Articular chondrocyte of knee joint (primary cell): Measurements from ENCODE around the gene KIF24. TPM values are rescaled to one million over a fixed set of nuclear protein-coding genes. Genes with fewer than 3 reads are reported as not detected.

Experiments used
- small RNA-seq: library from RNA; depleted of rRNA; stranded (forward); fragments of <200 nt; gene quantifications from one replicate; pipeline ENCODE3, GENCODE V24; 2012
- total RNA-seq: library from RNA; depleted of rRNA; stranded (reverse); fragments of >200 nt; gene quantifications from 2 replicates; pipeline ENCODE4 v1.2.3, GENCODE V29; 2012

KIF24 gene, protein sequence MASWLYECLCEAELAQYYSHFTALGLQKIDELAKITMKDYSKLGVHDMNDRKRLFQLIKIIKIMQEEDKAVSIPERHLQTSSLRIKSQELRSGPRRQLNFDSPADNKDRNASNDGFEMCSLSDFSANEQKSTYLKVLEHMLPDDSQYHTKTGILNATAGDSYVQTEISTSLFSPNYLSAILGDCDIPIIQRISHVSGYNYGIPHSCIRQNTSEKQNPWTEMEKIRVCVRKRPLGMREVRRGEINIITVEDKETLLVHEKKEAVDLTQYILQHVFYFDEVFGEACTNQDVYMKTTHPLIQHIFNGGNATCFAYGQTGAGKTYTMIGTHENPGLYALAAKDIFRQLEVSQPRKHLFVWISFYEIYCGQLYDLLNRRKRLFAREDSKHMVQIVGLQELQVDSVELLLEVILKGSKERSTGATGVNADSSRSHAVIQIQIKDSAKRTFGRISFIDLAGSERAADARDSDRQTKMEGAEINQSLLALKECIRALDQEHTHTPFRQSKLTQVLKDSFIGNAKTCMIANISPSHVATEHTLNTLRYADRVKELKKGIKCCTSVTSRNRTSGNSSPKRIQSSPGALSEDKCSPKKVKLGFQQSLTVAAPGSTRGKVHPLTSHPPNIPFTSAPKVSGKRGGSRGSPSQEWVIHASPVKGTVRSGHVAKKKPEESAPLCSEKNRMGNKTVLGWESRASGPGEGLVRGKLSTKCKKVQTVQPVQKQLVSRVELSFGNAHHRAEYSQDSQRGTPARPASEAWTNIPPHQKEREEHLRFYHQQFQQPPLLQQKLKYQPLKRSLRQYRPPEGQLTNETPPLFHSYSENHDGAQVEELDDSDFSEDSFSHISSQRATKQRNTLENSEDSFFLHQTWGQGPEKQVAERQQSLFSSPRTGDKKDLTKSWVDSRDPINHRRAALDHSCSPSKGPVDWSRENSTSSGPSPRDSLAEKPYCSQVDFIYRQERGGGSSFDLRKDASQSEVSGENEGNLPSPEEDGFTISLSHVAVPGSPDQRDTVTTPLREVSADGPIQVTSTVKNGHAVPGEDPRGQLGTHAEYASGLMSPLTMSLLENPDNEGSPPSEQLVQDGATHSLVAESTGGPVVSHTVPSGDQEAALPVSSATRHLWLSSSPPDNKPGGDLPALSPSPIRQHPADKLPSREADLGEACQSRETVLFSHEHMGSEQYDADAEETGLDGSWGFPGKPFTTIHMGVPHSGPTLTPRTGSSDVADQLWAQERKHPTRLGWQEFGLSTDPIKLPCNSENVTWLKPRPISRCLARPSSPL (N-terminal part only)
- 2.1 and 2.8 TPM in 2 replicates for total RNA-seq

DNA sequence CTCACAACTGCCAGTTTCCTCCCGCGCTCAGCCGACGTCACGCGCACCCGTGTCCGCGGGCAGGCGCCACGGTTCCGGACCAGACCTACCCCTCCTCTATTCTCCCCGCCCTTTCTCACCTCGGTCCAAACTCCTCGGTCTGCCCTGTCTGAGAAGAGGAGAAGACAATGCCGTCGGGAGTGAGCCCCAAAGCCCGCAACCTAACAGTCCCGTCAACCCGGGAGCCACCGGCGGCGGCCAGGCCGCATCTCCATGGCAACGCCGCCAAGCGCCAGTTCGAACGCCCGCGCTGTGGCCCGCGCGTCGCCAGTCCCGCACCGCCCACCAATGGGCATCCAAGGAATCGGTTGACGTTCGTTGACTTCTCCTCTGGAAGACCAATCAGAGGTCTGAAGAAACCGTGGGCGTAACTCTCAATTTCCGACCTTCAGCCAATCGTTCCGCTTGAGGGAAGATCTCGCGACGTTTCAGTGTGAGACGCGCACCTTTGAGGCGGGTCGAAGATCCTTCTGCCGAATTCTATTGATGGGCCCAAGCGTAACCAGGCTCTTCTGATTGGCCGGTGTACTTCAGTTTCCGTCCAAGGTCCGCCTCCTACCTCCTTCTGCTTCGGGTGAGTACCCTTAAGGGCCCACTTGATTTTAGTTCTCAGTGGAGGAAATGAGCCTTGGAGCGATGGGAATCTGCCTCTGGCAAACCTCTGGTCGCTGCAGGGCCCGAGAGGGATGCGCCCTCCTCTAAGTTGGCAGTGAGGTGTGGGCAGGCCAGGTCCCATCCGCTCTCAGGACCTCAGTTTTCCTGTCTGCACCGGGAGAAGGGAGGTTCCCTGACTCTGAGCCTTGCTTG lies at the start of gene KIF24, which contains the start of gene NUDT2:
TSS of gene KIF24 (minus strand) at position 282 of the 846 bp plus-strand sequence. CDS start 17,922 bp downstream, outside the sequence.
TSS of gene NUDT2 (plus strand) at position 583 of the 846 bp plus-strand sequence. CDS start 9,471 bp downstream, outside the sequence.

DNA sequence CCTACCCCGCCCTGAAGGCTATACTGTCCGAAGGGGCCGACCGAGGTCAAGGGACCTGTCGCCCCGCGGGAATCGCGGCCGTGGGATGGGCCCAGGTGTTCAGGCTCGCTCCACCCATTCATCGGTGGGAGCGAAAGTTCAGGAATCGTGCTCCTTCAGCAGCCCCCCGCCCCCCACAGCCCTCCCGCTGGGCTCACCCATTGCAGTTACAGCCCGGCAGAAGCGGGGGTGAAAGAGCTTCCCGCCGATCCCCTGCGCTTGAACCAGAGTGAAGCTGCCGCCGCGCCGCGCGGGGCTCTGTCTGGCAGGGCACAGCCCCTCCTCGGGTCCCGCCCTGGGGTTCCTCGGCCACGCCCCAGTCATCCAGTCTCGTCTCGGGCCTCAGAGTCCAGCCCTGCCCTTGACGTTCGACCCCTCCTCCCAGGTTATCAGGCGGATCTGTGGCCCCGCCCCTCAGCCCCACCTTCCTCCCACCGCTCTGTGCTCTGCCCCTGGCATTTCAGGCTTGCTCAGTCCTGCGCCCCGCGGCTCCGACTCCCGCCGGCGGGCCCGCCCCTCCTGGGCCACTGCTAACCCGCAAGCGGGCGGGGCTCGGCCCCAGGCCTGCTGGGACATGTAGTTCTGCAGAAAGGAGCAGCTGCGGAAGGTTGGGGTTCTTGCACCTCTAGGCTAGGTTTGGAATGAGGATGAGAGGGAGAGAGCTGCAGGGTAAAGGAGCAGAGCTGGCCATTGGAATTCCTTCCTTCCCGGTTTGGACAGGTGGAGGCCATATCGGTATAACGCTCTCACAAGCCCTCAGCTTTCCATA lies 47.7 kb upstream of the KIF24 start, which contains the start of gene MYORG:
TSS of gene MYORG (minus strand) at position 303 of the 808 bp plus-strand sequence. CDS start 3,955 bp downstream, outside the sequence.

Small RNAs within 50 kb of the gene (small RNA-seq; reads per million reads assigned to genes)
- not detected for gene RNU2-50P

Other genes with a start within 250 kb of the KIF24 start
- gene DCAF12, start 202.6 kb downstream of the KIF24 start, total RNA-seq: 22.7 and 23.3 TPM in 2 replicates
- 39.3 and 48.4 TPM in 2 replicates for gene UBAP1, start 150.2 kb downstream of the KIF24 start, total RNA-seq
- gene NUDT2, start 301 bp upstream of the KIF24 start, total RNA-seq: 19.2 and 42.3 TPM in 2 replicates
- gene MYORG, start 47.6 kb upstream of the KIF24 start, total RNA-seq: 1.6 and 1.7 TPM in 2 replicates
- 6.6 and 7.7 TPM in 2 replicates for gene FAM219A, start 129.3 kb upstream of the KIF24 start, total RNA-seq
- 0.26 TPM in 1 of 2 replicates, not detected in the other for gene DNAI1, start 129.5 kb upstream of the KIF24 start, total RNA-seq
- gene ENHO, start 193.7 kb upstream of the KIF24 start, total RNA-seq: 0.32 and 0.39 TPM in 2 replicates